Gastrocnemius medialis (tissue), 4 donors: ENCODE data around the gene KATNAL1.

Experiments used
- POLR2A ChIP-seq, 2 donors: fragments of 450-650 bp; IDR thresholded peaks; one replicate each; pipeline ENCODE4 v1.6.1; 2017; ENCODE audit warnings: antibody characterized with exemption in 2 of 2, mild to moderate bottlenecking in 2 of 2, moderate library complexity in 2 of 2
- TF ChIP-seq, protein P1 (sequence below), 5 experiments: fragments of 450-650 bp in 3 of 5; fragments of 200-600 bp in 2 of 5; sonication (generic) in 2 of 5; IDR thresholded peaks in 4 of 5; conservative IDR thresholded peaks in 1 of 5; 1 replicate in 4 of 5; 2 replicates in 1 of 5; pipeline ENCODE4 v1.5.1; 2016 to 2019; ENCODE audit warnings: antibody characterized with exemption in 5 of 5, mild to moderate bottlenecking in 3 of 5, moderate library complexity in 3 of 5

- TF ChIP-seq, protein P1, sequence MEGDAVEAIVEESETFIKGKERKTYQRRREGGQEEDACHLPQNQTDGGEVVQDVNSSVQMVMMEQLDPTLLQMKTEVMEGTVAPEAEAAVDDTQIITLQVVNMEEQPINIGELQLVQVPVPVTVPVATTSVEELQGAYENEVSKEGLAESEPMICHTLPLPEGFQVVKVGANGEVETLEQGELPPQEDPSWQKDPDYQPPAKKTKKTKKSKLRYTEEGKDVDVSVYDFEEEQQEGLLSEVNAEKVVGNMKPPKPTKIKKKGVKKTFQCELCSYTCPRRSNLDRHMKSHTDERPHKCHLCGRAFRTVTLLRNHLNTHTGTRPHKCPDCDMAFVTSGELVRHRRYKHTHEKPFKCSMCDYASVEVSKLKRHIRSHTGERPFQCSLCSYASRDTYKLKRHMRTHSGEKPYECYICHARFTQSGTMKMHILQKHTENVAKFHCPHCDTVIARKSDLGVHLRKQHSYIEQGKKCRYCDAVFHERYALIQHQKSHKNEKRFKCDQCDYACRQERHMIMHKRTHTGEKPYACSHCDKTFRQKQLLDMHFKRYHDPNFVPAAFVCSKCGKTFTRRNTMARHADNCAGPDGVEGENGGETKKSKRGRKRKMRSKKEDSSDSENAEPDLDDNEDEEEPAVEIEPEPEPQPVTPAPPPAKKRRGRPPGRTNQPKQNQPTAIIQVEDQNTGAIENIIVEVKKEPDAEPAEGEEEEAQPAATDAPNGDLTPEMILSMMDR (IDR thresholded peaks at IDR 0.05 in 4 of 5, conservative IDR thresholded peaks at IDR 0.05 in 1 of 5), result no peak
- TF ChIP-seq POLR2A (IDR thresholded peaks at IDR 0.05), result no peak
Observed at GRCh38 chr13:30153545-30154426, 153.6 kb downstream of the KATNAL1 start.
